Measurements from ENCODE around the gene ZMAT3. TPM values are rescaled to one million over a fixed set of nuclear protein-coding genes. Genes with fewer than 3 reads are reported as not detected.

The ZMAT3 gene
- polyA plus RNA-seq, 1 of the 3 experiments (the other 2 are of a cell fraction): 11.9 TPM

GRCh38 chr3:179036226-179036625, 35.4 kb downstream of the ZMAT3 start:
- TF ChIP-seq REST (IDR thresholded peaks at IDR 0.05; ENCODE audit: low read depth, low read length) (no peak), EZH2phosphoT487 (IDR thresholded peaks at IDR 0.05; ENCODE audit: borderline replicate concordance, low read depth) (no peak), MXI1 (IDR thresholded peaks at IDR 0.05; ENCODE audit: low read depth, low read length) (no peak), POLR2AphosphoS5 (IDR thresholded peaks at IDR 0.05; ENCODE audit: low read depth, low read length) (no peak), IRF3 (IDR thresholded peaks at IDR 0.05; ENCODE audit: low read depth, low read length) (no peak), PBX3 (IDR thresholded peaks at IDR 0.05) (no peak), EP300 (IDR thresholded peaks at IDR 0.05; ENCODE audit: borderline replicate concordance in 1 of 2, low read depth in 1 of 2, low read length in 1 of 2) (no peak), MEF2A (IDR thresholded peaks at IDR 0.05; ENCODE audit: borderline replicate concordance, low read depth) (no peak), SIN3A (IDR thresholded peaks at IDR 0.05; ENCODE audit: borderline replicate concordance, low read depth, low read length) (no peak), NRF1 (IDR thresholded peaks at IDR 0.05; ENCODE audit: low read depth, low read length) (no peak), RCOR1 (IDR thresholded peaks at IDR 0.05; ENCODE audit: low read length) (no peak), CHD2 (IDR thresholded peaks at IDR 0.05; ENCODE audit: low read length, partially characterized antibody) (no peak), MAX (IDR thresholded peaks at IDR 0.05; ENCODE audit: low read depth) (no peak), RAD21 (IDR thresholded peaks at IDR 0.05; ENCODE audit: low read length) (no peak), CTCF (IDR thresholded peaks at IDR 0.05) (no peak), FOXJ3 (CRISPR knock-in tag; IDR thresholded peaks at IDR 0.05) (no peak), TEAD4 (IDR thresholded peaks at IDR 0.05; ENCODE audit: borderline replicate concordance, insufficient read depth) (no peak)
- no peak overlapping the region for H3K27ac ChIP-seq (ENCODE audit: low read depth in 2 of 2, low read length in 1 of 2)
- ChIA-PET POLR2A (no interaction called here), CTCF (interaction anchor here (0.6 kb wide), 1 partner anchor 171 kb away, joined by 3 read pairs; no protein-coding TSS in a partner anchor)
- H3K36me3 ChIP-seq (replicated peaks in 1 of 2; ENCODE audit: control insufficient read depth in 1 of 2, insufficient read depth in 2 of 2, low read length in 1 of 2): peaks cover 0 to 4% of the 10 kb centered on the region in 2 experiments
- 97% methylated on average over 2 of the region's 2 CpGs for WGBS (ENCODE audit: low lambda C conversion rate)
- no peaks in the 10 kb centered on the region for H3K9me3 ChIP-seq
- H4K20me1 ChIP-seq (ENCODE audit: insufficient read depth): peaks cover 51% of the 10 kb centered on the region
- H3K9ac ChIP-seq: no peak overlapping the region
- no peaks in the 10 kb centered on the region for H3K27me3 ChIP-seq (ENCODE audit: insufficient read depth)
- no peak overlapping the region for H2AFZ ChIP-seq (ENCODE audit: low read depth)
- H3K4me3 ChIP-seq (ENCODE audit: low read depth in 2 of 2, low read length in 1 of 2): no peak overlapping the region
- peaks cover 0 to 16% of the 10 kb centered on the region in 2 experiments; a peak in 2 of 4 replicates for H3K4me1 ChIP-seq (ENCODE audit: control insufficient read depth in 1 of 2, insufficient read depth in 2 of 2, low read depth in 1 of 2, low read length in 1 of 2)
- no peak for DNase-seq
- H3K4me2 ChIP-seq: no peak overlapping the region
- peaks cover 80% of the 10 kb centered on the region for H3K79me2 ChIP-seq (ENCODE audit: insufficient read depth)
- no peaks in the 10 kb centered on the region for H3F3A ChIP-seq (replicated peaks; ENCODE audit: insufficient read depth)
- no peaks in the 10 kb centered on the region for H3K9me2 ChIP-seq

Measured in SK-N-SH (cell line).